GM21786 (cell line): ENCODE data around the gene HDAC4.

ENCODE experiments used
- ATAC-seq: cut with Tn5 transposase; IDR thresholded peaks from one replicate; pipeline ENCODE4 v1.9.1; 2021; ENCODE audit not compliant: unreplicated experiment

The HDAC4 gene

GRCh38 chr2:239148495-239149200, 252.2 kb downstream of the HDAC4 start:
- no peak for ATAC-seq

DNA sequence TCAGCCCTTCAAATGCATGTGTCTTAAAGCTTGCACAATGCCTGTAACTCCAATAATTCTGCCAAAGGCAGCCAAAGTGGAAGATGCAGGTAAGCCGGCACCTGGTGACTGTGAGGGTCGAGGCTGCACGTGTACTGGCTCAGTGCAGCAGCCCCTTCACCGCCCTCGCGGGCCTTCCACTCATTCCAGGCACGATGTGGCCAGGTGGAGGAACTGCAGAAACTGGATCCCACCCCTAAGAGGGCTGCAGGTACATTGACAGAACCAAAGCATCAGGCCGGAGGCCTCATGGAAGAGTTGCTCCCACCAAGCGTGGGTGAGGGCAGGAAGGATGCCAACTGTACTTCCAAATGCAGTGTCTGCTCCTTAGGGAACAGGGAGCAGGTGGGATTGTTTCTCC, 253.4 kb downstream of the HDAC4 start:
- no peak for ATAC-seq

GRCh38 chr2:239146741-239147181, 254.1 kb downstream of the HDAC4 start:
- no peak for ATAC-seq

GRCh38 chr2:239146011-239146641, 254.7 kb downstream of the HDAC4 start:
- no peak for ATAC-seq

DNA sequence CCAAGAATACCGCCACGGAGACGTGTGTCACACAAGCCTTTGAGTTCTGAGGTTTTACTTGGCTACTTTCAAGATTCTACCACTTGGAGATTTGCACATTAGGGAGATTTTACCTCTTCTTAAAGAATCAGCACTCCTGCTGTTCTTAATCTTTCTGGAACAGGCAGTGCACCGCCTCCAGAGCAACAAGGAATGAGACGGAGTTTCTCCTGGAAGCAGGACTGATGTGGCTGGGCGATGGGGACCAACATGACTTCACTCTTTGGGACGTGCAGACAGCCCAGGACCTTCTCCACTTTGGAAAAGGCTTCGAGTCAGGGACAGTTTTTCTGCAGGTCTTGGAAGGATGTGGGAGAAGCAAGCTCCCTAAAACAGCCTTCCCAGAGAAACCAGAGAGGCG, 255.2 kb downstream of the HDAC4 start:
- ATAC-seq: no peak

DNA sequence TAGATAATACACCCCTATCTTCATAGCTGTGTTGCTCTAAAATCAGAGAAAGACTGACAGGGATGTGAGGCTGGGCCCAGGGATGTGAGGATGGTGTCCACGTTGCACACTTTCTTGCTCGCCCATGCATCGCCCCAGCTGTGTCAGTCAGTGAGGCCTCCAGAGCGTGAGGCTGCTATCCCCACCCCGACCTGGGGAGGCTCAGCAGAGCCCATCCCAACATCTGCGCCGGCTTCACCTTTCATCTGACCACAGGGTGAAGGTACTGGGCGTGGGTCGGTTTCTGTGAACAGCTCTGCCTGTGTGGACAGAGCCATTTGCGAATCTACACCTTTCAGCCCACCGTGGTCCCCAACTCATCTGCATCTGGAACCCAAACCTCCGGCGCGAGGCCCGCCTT, 255.7 kb downstream of the HDAC4 start:
- ATAC-seq: no peak

DNA sequence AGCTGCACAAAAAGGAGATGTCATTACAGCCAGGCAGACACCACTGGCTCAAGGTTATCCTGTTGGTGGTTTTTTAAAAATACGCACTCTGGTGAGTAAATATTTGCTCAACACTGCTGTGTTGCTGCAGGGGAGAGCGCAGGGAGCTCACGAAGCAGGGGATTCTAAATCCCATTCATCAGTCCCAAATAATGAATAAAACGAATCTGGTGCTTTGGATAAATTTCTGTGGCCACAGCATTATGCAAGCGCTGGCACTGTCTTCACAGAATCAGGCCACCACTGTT, 256.2 kb downstream of the HDAC4 start:
- ATAC-seq: no peak

- no peak for ATAC-seq
These were observed 256.7 kb downstream of the HDAC4 start for GRCh38 chr2:239143858-239144712.

DNA sequence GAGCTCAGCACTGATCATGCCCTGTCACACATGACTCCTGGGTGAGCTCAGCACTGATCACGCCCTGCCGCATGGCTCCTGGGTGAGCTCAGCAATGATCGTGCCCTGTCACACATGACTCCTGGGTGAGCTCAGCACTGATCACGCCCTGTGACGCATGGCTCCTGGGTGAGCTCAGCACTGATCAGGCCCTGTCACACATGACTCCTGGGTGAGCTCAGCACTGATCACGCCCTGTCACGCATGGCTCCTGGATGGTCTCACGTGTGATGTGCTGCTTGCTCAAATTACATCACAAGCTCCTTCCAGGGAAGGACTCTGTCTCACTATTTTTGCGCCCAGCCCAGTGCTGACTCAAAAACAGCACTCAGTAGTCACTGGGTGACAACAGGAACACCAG, 258.0 kb downstream of the HDAC4 start:
- no peak for ATAC-seq

- no peak for ATAC-seq
These were observed 258.5 kb downstream of the HDAC4 start for GRCh38 chr2:239142296-239142695.

- ATAC-seq: no peak
These were observed 259.6 kb downstream of the HDAC4 start for GRCh38 chr2:239141021-239141760.

DNA sequence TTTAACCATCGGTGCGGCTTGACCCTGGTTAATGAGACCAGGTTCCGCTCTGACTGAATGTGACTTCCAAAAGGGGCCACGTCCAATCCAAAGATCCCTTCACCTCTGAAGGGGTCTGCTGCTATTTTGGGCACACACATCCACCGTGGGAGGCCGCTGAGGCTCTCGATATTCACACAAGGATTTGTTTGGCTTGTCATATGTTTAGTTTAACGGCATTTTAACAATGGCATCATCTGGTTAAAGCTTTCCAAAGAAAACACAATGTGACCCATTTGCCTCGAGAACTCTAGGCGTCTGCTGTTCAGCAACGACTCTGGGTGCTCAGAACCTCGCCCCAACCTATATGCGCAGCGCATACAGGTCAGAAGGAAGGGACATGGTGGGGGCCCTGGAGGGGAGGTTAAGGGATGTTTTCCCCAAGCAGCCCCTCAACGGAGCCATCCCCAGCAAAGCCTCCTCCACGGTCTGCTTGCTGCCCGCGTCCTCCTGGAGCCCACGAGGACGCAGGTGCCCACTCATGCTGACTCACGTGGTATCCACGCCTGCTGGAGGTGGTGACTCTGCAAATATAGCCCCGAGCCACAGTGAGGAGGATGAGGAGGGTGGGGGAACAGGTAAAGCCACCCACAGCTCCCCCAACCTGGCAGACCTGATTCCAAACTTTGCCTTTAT, 260.3 kb downstream of the HDAC4 start:
- ATAC-seq: no peak

DNA sequence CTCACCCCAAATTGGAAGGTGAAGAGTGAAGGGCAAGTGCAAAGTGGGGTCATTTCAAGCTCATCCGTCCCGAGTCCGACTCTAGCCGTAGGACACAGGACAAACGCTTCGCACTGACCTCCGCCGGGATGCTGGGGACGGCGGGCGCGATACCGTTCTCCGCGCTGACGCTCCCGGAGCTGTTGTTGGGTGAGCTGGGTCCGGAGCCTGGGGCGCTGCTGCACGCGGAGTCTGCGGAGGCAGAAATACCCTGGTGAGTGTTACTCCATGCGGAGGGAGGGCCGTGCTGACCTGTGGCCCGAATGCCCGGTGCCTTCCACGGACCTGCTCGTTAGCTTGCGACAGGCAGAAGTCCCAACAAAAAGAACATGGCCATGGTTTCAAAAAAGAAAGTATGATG, 261.3 kb downstream of the HDAC4 start:
- ATAC-seq: no peak

GRCh38 chr2:239139101-239139500, 261.7 kb downstream of the HDAC4 start:
- ATAC-seq: no peak

GRCh38 chr2:239138610-239139009, 262.2 kb downstream of the HDAC4 start:
- ATAC-seq: no peak

DNA sequence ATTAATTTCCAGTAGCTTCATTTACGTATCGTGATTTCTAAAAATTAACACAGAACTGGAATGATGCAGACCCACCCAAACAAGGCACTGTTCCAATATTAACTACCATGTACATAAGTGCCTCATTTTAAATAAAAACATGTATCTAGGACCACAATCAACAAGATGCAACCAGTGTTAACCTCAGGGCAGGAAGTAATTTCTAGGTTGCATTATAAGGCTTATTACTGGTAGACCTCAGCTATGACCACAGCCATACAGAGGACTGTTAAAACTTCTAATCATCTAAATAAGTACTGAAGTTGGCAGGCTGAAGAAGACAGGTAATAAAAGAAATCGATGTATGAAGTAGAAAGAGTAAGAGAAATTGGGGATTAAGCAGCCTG, 262.9 kb downstream of the HDAC4 start:
- ATAC-seq: no peak

GRCh38 chr2:239137165-239137897, 263.5 kb downstream of the HDAC4 start:
- ATAC-seq: no peak

DNA sequence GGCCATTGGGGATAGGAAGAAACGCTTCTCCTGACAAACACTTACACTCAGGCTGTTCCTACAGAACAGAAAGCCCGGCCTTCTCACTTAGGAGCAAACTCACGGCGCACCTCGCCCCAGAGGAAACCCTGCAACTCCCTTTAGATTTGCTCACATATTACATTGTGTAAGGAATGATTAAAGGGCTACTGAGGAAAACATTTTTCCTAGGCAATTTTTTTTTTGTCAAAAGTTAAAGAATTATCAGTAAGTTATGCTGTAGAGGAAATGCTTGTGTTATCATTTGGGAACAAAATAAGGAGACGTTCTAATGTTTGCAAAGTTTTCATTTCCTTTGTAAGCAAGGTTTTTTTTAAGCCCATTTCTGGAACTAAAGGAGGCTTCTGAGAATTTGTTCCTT, 264.1 kb downstream of the HDAC4 start:
- no peak for ATAC-seq

GRCh38 chr2:239136203-239136602, 264.6 kb downstream of the HDAC4 start:
- ATAC-seq: no peak

GRCh38 chr2:239135531-239135930, 265.3 kb downstream of the HDAC4 start:
- ATAC-seq: no peak
